GM18873 (cell line): Measurements from ENCODE around the gene TSPAN17.

Experiments used
- ATAC-seq: cut with Tn5 transposase; IDR thresholded peaks from one replicate; pipeline ENCODE4 v1.9.1; 2021; ENCODE audit warnings: mild to moderate bottlenecking, moderate library complexity, moderate number of reproducible peaks; ENCODE audit not compliant: unreplicated experiment, low FRiP score

Gene TSPAN17

GRCh38 chr5:176620333-176620981 lies 26.8 kb upstream of the TSPAN17 start:
- ATAC-seq = no peak

GRCh38 chr5:176621661-176622079 lies 25.6 kb upstream of the TSPAN17 start:
- ATAC-seq = no peak

DNA sequence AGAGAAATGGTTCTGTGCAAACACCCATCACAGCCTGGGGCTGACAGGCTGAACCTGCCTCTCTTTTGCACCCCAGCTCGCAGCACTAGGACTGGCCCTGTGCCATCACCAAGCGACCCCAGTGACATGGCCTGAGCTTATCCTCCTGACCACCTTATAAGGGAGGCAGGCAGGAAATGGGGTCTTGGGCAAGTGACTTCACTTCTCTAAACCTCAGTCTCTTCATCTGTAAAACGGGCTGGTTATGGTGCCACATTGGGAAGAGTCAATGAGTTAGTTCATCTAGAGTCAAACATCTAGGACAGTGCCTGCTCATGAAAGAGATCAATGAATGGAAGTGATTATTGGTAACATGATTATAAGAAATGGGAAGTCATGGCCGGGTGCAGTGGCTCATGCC lies 23.1 kb upstream of the TSPAN17 start:
- ATAC-seq = no peak

GRCh38 chr5:176624938-176625337 lies 22.3 kb upstream of the TSPAN17 start:
- no peak for ATAC-seq

GRCh38 chr5:176625512-176625911 lies 21.8 kb upstream of the TSPAN17 start:
- ATAC-seq = no peak

DNA sequence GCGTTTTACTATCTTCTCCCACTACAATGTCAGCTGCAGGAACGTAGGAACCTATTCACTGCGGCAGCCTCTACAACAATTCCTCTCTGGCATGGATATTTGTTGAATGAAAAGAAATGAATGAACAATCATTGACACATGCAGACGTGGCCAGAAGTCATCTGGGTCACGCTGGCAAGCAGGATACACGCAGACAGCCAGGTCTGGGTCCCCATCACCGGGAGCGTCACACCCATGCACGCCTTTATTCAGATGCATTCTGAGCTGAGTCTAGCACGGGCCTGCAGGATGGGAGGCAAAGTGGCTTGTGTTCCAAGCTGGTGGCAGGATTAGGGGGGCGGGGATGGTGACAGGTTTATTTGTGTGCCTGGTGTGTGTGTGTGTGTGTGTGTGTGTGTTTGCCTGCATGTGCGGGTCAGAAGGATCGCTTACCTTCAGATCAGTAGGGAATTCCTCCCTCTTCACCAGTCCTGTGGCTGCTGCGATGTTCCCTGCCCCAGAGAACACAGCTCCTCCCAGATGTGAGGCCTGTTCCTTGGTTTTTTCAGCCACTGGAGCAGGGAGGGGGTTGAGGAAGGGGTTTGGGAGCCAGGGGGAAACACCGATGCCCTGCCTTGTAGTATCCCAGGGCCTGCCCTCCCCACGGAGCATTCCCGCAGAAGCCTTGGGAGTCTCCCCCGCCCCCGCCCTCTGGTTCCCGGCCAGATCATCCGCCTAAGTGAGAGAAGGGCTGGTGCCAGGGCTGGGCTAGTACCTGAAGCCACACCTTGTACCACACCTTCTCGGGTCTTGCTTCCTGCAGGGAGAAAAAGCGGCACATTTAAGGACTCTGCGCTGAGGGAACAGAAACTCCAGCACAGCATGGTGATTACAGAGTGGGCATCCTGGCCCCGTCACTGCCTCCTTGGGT lies 21.1 kb upstream of the TSPAN17 start:
- no peak for ATAC-seq

DNA sequence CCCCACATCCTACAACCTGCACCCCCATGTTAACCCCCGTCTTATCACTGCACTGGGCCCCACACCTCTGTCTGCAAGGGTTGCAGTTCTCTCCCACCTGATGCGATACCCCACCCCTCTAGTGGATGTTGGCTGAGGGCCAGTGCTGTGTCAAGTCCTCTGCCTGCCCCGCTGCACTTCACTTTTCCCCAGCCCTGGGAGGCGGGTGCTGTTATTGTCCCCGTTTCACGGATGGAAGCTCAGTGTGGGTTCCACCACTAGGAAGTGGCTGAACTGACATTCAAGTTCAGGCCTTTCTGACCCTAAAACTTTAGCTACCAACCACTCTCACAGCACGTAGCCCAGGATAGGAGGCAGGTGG lies 20.4 kb upstream of the TSPAN17 start:
- no peak for ATAC-seq

GRCh38 chr5:176627582-176627981 lies 19.7 kb upstream of the TSPAN17 start:
- no peak for ATAC-seq

GRCh38 chr5:176628406-176629228 lies 18.7 kb upstream of the TSPAN17 start:
- no peak for ATAC-seq

GRCh38 chr5:176629317-176629852 lies 17.9 kb upstream of the TSPAN17 start:
- no peak for ATAC-seq

DNA sequence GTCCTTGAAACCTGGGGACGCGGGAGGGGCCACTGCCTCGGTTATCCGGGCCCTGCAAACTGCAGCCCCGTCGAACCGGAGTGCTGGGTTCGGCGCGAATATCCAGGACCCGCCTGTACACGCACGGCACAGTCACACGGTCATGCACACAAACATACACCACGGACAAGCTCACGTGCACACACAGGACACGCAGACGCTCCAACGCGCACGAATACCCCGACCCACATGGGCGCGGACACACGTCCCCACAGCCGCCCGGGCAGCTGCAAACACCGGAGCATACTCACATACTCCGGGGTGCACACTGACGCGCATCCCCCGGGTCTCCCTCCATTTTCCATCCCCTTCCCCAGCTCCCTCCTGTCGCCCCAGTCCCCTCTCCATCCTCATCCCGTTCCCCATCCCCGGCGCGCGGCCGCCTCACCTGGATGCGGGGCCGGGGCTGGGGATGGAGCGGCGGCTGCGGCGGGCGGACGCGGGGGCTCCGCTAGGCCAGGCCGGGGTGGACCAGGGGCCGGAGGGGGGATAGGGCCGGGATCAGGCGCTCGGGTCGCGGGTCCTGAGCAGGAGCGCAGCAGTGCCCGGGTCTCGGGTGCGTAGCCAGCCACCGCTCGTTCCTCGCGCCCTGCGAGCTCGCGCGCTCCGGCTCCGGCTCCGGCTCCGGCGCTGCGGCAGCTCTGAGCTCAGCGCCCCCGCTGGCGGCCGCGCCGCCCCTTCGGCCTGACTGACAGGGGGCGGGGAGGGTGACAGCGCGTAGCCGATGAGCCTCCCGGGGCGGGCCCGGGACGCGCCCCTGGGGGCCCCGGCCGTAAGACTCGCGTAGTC lies 17.2 kb upstream of the TSPAN17 start, which contains the start of the genes EIF4E1B and SNCB:
TSS of gene EIF4E1B (plus strand) at position 823 of the 828 bp plus-strand sequence. CDS start 12,113 bp downstream, outside the sequence.
TSS of gene SNCB (minus strand) at position 682 of the 828 bp plus-strand sequence. CDS start 880 bp downstream, outside the sequence.
- ATAC-seq = no peak

DNA sequence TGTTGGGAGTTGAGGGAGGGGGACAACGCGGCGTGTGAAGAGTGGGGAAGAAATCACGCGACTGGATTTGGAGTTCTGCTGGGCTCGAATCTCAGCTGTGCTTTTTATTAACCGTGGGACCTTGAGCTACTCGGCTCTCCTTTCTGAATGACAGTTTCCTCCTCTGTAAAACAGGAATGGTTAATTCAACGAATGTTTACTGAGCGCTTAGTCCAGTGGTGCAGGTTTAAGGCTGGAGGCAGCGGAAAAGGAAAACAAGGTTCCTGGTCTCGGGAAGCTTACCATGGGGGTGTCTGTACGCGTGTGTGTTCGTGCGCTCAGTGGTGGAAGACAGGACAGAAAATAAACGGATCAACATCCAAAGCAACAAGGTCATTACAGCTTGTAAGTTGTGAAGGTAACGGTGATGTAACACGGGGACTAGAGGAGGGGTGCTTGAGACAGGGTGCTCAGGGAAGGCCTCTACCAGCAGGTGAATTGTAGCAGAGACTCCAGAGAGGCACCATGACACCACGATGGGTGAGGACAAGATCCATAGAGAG lies 16.5 kb upstream of the TSPAN17 start:
- no peak for ATAC-seq

GRCh38 chr5:176631383-176632200 lies 15.7 kb upstream of the TSPAN17 start:
- no peak for ATAC-seq

GRCh38 chr5:176632745-176633144 lies 14.5 kb upstream of the TSPAN17 start:
- no peak for ATAC-seq

DNA sequence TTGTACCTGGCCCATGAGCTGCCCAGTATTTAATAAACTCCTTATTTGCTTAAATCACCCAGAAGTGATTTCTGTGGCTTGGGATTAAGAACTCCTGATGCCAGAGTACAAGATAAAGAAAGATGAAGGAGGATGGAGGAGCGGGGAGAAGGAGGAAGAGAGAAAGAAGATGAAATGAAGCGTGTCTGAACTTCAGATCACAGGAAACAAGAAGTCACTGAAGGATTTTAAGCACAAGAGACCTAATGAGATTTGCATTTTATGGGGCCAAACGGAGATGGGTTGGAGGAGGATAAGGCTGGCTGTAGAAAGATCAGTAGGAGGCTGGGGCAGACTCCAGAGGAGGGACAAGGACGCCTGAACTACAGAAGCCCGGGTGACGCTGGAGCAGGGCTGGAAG lies 13.7 kb upstream of the TSPAN17 start:
- ATAC-seq = no peak

DNA sequence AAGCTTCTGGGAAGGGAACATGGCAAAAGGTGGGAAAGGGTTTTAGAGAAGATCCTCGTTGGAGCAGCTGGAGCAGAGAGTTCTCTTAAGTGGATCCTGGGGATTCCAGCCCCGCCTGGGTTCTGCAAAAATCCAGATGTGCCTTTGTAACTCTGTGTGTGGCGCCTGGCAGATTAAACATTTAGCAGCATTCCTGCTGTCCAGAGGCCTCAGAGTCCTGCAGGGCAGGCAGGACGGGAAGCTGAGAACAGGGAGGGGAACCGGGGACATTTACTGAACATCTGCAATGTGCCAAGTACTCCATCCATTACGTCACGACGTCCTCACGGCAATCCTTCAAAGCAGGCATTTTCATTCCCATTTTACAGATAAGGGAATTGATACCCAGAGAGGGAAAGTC lies 10.9 kb upstream of the TSPAN17 start:
- no peak for ATAC-seq

DNA sequence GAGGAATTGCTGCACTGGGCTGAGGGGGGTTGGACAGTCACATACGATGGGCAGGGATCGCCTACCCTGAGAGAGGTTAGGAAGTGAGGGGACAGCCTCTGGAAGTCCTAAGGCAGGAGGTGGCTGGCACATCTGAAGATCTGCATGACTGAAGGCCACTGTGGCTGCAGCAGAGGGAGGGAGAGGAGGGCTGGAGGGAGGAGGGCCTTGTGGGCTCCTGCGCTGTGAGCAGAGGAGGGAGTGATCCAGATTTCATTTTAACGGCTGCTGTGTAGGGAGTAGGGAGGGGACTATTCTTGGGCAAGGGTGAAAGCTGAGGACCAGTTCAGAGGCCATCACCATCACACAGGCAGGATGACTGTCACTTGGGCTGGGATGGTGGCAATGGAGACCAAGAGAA lies 9.7 kb upstream of the TSPAN17 start:
- no peak for ATAC-seq

DNA sequence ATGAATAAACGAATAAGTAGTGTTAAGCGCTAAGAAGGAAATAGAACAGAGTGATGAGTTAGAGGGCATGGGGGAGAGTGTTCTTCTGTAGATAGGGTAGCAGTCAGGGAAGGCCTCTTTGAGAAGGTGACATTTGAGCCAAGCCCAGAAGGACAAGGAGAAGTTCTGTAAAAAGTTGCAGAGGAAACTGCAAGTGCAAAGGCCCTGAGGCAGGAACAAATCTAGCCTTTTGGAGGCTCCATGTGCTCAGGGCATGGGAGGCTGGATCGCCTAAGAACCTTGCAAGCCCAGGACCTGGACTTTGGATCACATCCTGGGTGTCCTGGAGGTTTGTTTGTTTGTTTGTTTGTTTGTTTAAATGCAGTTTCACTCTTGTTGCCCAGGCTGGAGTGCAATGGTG lies 8.8 kb upstream of the TSPAN17 start:
- ATAC-seq = no peak

DNA sequence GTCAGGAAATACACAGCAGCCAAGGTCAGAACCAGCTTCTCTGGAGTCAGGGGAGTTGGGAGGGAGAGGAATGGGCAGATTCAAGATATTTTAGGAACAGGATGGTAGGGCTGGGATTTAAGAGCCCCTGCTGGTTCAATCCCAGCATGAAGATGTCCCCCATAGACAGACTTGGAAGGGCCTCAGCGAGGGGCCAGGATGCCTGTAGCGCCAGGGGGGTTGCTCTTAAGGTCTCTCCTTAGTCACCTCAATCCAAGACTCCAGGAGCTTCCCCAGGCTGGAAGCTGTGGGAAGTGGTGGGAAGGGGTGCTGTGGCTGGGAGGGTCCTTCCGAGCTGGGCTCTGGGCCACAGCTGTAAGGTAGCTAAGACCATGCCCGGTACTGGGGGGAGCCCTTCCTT lies 8.1 kb upstream of the TSPAN17 start:
- no peak for ATAC-seq
